Glomerular endothelial cell (primary cell): Measurements from ENCODE around the gene CES2. TPM values are rescaled to one million over a fixed set of nuclear protein-coding genes. Genes with fewer than 3 reads are reported as not detected.
A peak's percentile ranks its signal among the peaks of the same experiment; 100 is the strongest.
"Not testable (repeated sequence)": the region's sequence is repeated elsewhere in the genome, so short reads cannot be mapped to it uniquely, and the experiment has no call there.

Source experiments
- DNase-seq: peaks from one replicate; pipeline ENCODE4 v3.0.0-alpha.2; 2011; ENCODE audit warnings: low read depth, low spot score; ENCODE audit errors: extremely low read depth
- total RNA-seq: library from RNA; depleted of rRNA; stranded (reverse); fragments of >200 nt; gene quantifications from 2 replicates; pipeline ENCODE4 v1.2.3, GENCODE V29; 2015

Gene CES2
- total RNA-seq, 1 donor from 2014 or later: 39.3 TPM

- no peak for DNase-seq
Observed at GRCh38 chr16:66934138-66934838, 1.0 kb upstream of the CES2 start, which contains the start of gene CIAO2B. Gene CIAO2B (minus strand): TSS chr16:66934402. CDS start chr16:66934364, 38 bp downstream.

GRCh38 chr16:66934839-66935313 is 440 bp upstream of the CES2 start:
- not testable (repeated sequence) for DNase-seq

DNA sequence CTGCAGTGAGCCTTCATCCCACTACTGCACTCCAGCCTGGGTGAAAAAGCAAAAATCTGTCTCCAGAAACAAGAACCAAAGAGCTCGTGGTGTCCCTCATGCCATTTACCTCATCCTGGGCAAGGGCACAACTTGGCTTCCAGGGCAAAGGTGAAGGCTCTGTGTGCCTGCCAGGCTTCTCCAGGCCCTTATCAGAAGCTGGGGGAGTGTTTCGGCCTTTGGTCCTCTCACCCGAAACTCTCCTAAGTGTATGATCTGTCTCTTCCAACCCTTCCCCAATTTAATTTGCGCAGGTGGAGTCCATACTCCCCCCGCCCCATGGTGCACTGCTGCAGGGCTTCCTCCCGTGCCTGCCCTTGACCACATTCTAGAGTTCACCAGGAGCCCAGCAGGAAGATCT is 1.1 kb downstream of the CES2 start:
- DNase-seq: no peak

GRCh38 chr16:66936889-66937554 is 1.7 kb downstream of the CES2 start:
- DNase-seq: no peak

DNA sequence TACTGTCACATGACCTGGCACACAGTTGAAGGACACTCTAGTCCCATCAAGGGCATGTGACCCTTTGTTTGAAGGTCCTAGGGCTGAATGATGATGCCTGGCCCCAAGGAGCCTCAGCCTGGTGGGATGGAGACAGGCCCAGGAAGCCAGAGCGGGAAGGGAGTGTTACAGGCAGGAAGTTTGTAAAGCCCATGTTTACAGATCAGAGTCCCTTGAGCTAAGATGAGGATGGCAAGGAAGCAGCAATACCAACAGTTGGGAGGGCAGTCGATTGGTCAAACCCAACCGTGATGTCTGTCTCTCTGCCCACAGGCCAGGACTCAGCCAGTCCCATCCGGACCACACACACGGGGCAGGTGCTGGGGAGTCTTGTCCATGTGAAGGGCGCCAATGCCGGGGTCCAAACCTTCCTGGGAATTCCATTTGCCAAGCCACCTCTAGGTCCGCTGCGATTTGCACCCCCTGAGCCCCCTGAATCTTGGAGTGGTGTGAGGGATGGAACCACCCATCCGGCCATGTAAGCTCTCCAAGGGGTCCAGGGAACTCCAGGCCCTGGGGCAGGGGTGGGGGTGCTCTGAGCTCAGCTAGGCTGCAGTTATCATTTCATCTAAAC is 2.5 kb downstream of the CES2 start:
- no peak for DNase-seq

DNA sequence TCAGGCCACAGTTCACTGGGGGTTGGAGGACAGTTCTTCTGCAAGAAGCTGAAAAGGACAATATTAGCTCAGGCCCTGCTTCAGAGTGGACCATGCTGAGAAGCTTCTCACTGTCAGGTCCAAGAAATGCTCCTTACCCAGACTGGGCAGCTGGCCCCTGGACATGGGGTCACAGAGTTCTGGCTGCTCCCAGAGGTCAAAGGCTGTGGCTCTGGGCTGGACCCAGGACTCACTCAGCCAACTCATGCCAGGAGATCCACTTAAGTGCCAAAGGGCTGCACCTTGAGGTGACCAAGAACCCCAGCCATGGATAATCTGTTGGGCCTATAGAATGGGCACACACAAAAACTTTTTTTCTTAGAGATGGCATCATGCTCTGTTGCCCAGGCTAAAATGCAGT is 4.0 kb downstream of the CES2 start:
- DNase-seq: no peak

DNA sequence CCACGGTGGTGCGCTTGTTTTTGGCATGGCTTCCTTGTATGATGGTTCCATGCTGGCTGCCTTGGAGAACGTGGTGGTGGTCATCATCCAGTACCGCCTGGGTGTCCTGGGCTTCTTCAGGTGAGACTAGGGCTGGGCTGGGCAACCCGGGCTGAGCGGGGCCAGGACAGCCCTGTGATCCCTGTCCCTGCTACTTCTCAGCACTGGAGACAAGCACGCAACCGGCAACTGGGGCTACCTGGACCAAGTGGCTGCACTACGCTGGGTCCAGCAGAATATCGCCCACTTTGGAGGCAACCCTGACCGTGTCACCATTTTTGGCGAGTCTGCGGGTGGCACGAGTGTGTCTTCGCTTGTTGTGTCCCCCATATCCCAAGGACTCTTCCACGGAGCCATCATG is 4.9 kb downstream of the CES2 start:
- no peak for DNase-seq

- no peak for DNase-seq
Observed at GRCh38 chr16:66942981-66943380, 7.7 kb downstream of the CES2 start.

DNA sequence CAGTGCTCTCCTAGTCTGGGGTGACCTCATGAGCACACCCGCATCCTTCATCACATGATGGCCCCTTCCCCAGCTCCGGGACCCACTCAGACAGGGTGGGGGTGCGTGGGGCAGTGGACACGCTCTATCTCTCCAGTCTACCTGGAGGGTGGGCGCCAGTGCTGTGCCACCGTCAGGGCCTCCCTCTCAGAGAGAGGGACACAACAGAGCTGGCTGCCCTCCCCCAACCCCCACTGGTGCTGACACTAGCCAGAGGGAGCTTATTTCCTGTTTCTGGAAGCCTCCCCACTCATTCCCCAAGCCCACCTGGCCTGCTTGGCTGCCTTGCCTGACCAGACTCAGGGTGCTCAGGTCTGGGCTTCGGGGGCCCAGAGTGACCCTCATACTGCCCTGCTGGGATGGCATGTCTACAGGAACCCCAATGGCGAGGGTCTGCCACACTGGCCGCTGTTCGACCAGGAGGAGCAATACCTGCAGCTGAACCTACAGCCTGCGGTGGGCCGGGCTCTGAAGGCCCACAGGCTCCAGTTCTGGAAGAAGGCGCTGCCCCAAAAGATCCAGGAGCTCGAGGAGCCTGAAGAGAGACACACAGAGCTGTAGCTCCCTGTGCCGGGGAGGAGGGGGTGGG is 8.2 kb downstream of the CES2 start:
- no peak for DNase-seq

- no peak for DNase-seq
Observed at GRCh38 chr16:66944054-66944441, 8.7 kb downstream of the CES2 start.

- not testable (repeated sequence) for DNase-seq
Observed at GRCh38 chr16:66944971-66945370, 9.7 kb downstream of the CES2 start.

DNA sequence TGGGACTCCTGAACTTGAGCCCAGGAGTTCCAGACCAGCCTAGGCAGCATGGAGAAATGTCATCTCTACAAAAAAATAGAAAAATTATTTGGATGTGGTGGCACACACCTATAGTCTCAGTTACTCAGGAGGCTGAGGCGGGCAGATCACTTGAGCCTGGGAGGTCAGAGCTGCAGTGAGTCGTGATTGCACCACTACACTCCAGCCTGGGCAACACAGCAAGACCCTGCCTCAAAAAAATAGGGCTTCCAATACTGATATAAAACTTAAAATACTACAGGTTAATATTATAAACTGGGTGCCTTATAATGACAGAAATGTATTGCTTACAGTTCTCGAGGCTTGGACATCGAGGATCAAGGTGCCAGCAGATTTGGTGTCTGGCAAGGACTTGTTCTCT is 10.6 kb downstream of the CES2 start:
- no peak for DNase-seq

DNA sequence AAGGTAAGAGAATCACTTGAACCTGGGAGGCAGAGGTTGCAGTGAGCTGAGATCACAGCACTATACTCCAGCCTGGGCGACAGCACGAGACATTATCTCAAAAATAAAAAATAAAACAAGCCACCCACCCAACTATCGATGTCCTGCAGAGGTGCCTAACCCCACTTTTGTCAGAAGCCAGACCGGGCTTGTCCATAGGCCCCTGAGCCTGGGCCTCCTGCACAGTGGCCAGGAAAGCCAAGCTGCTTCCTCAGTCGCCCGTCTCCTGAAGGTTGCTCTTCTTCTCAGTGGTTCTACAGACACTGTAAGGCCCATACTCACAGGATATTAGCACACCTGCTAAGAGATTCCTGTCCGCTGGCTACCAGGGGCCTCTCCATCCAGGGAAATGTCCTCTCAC is 11.2 kb downstream of the CES2 start:
- DNase-seq: no peak

GRCh38 chr16:66946974-66947301 is 11.6 kb downstream of the CES2 start:
- no peak for DNase-seq

DNA sequence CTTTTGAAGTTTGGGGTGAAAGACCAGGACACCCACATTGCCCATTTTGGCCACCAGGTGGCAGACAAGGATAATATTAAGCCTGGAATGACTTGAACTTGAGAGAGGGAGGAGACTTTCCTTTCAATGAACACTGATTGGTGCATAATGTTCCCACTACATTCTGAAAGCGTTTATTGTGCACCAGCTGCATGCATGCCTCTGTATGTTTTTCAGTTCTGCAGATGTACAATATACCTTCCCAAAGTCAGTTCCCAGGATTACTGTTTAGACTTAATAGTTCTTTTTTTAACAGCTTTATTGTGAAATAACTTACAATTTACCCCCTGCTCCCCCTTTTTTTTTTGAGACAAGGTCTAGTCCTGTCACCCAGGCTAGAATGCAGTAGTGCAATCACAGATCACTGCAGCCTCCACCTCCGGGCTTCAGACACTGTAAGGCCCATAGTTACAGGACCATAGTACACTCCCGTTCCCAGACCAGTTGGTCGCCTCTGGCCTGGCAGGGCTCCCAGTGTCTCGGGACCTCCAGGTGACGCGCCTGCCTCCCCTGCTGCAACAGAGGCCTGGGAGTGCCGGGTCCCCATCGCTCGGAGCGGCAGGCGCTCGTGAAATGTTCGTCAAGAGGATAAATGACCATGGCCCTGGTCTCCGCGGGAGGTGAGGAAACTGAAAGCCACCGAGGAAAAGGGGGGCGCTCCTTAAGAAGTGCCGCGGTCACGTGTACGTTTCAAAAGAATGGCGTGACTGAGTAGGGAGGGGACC is 12.2 kb downstream of the CES2 start:
- DNase-seq: peak; percentile 60

GRCh38 chr16:66948134-66948836 is 13.0 kb downstream of the CES2 start:
- no peak for DNase-seq

DNA sequence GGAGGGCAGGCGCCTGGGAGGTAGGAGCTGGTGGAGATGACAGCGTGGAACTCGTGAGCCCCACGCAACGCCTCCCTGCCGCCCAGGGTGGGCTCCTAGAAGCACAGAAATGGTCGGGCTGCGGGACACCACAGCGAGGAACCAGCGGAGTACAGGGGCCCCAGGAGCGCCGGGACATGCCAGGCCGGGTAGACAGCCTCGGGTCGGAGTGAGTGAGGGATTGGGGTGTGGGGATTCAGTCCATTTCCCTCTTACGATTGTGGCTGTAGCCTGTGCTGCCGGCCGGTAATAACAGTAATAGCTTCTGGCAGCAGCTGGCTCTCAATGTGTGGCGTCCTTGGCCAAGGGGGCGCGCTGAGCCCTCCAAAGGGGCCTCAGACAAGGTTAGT is 13.5 kb downstream of the CES2 start:
- no peak for DNase-seq

DNA sequence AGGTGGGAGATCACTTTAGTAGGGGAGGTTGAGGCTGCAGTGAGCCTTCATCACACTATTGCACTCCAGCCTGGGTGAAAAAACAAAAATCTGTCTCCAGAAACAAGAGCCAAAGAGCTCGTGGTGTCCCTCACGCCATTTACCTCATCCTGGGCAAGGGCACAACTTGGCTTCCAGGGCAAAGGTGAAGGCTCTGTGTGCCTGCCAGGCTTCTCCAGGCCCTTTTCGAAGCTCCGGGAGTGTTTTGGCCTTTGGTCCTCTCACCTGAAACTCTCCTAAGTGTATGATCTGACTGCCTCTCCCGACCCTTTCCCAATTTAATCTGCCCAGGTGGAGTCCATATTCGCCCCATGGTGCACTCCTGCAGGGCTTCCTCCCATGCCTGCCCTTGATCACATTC is 14.2 kb downstream of the CES2 start:
- no peak for DNase-seq

DNA sequence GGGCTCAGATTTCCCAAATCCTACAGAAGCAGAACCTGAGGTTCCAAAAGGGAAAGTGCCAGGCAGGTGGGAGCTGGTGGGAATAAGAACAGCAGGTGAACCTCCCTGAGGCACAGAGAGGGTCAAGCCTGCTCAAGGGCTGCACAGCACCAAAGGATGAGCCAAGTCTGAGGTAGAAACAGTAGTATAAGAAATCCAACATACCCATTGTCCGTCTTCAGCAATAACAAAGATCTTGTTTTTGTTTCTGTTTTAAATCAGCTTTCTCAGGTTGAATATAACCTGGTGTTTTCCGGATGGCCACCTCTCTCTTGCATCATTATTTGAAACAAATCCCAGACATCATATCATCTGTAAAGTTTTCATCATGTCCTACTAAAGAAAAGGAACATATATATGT is 15.1 kb downstream of the CES2 start:
- DNase-seq: no peak
